COR-L47 (cell line): ENCODE data around the gene MYRF.

Experiments
- DNase-seq: peaks from one replicate; lab custom pipeline; 2025; lab: John Stamatoyannopoulos, UW

MYRF gene

DNA sequence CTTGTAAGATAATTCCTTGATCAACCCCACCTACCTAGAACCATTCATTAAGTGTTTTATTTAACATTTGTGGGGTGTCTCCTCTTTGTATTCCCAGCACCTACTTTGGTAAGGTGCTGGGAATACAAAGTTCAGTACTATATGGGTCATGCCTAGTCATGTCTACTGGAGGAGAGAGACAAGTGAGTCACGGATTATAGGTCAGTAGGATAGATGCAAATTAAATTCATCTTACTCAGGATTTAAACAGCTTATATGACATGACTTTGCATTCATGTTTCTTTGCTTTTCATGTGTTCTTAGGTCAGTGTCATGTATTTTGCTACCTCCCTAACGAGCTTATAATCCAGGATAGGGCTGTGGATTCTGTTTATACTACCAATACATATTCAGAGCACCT is 67.7 kb downstream of the MYRF start:
- DNase-seq, result no peak

DNA sequence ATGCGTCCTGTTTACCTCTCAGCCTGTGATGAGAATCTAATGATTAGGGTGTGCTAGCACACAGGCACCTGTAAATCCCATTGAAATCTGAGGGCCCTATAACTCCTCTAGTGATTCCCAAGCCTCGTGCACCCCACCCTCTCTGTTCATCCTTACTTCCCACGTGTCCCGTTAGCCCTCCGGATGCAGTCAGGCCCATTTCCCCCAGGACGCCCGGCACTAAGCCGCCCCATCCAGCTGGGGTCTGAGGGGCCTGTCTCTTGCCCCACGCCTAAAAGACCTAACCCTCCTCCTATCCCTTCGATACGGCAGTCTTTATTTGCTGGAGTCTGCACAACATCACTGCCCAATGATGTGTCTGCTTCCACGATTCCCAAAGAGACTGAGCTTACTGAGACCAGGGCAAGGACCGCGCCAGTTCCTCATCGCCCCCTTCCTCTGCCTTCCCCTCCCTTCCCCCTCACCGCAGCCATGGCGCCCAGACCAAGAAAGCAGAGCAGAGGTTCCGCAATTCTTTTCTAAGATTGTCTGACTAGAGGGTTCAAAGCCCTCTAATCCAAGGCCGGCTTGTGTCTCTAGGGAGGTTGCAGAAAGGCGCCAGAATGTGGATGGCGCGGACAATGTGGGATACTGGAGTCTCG is 74.6 kb downstream of the MYRF start:
- no peak for DNase-seq

DNA sequence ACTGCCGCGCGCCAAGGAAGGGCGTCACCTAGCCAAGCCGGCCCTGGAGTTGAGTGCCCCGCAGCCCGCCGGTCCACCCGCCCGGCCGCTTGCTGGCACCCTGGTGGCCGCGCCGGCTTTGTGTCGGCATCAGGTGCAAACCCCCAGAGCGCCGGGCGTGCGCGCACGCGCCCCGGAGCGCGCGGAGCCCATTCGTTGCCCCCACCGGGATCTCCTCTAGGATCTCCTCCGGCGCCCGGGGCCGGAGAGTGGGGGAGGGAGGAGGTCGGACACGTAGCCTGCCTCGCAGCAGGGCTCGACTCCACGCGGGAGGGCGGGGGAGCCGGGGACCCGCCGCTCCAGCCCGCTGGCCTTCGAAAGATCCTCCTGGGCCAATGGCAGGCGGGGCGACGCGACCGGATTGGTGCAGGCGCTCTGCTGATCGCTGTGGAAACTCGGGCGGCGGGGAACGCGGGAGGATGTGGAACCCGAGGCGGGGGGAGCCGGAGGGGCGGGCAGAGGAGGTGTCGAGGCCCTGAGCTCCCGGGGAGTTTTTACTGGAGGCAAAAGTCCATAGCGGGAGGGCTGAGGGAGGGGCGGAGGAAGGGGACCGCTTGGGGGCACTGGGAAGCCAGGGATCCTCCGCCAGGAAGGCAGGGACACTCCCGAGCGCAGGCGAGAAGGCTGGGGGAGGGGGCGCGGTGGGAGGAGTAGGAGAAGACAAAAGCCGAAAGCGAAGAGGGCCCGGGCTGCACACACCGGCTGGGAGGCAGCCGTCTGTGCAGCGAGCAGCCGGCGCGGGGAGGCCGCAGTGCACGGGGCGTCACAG is 75.3 kb downstream of the MYRF start, which contains the start of gene FADS2:
Gene FADS2 (plus strand): TSS at position 730 of the 808 bp plus-strand sequence. CDS start 91 bp downstream, outside the sequence.
- peak; percentile 99 for DNase-seq

DNA sequence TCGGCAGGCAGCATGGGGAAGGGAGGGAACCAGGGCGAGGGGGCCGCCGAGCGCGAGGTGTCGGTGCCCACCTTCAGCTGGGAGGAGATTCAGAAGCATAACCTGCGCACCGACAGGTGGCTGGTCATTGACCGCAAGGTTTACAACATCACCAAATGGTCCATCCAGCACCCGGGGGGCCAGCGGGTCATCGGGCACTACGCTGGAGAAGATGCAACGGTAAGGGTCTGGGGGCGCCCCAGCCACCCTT is 75.9 kb downstream of the MYRF start:
- DNase-seq, result no peak

DNA sequence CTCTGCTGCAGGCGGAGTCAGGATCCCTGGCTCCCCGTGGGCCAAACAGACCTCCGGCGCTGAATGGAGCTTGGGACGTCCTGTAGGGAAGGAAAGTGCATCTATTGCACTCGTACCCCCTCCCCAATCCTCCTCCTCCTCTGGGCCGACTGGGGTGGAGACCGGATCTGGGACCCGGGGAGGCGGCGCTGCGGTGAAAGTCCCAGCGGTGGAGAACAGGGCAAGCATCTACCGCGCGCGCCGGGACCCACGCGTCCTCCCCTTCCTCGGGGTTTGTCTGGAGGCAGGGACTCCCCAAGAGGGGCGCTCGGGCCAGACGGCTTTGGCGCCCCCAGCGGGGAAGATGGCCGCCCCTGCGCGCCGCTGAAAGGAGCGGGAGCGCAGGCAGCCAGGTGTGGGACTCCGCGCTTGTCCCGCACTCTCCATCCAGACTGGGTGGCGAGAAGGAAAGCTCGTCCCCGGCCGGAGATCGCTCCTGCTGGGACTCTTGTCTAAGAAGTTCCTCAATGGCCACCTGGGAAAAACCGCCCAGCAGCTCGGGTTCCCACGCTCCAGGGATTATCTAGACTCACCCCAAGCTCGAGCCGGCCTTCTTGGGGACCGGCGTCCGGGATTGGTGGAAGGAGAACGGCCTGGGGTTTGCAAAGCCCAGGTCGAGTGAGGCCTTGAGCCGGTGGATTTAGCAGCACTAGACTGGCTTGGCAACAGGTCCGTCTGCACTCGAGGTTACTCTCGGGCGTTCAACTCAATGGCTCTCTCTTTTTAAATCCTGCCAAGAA is 76.4 kb downstream of the MYRF start:
- DNase-seq, result peak; percentile 53

DNA sequence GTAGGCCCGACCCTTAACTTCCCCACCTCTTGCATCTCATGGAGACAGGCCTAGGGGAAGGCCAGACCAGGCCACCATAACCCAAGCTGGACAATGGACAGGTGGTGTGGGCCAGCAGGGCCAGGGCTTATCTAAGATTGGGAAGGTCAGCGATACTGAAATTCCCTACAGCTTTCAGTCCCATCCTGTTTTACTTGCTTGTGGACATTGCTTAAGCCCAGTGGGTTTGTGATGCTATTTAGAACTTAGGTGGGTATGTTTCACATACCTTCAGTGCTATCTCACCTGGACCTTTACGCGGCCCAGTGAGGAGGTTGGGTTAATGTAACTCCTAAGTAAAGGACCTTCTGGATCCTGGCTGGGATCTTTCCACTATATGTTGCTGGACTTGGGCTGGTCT is 77.4 kb downstream of the MYRF start:
- no peak for DNase-seq

- DNase-seq, result no peak
These were observed 78.0 kb downstream of the MYRF start for GRCh38 chr11:61830237-61831105.

GRCh38 chr11:61832207-61832606 is 79.8 kb downstream of the MYRF start:
- no peak for DNase-seq

DNA sequence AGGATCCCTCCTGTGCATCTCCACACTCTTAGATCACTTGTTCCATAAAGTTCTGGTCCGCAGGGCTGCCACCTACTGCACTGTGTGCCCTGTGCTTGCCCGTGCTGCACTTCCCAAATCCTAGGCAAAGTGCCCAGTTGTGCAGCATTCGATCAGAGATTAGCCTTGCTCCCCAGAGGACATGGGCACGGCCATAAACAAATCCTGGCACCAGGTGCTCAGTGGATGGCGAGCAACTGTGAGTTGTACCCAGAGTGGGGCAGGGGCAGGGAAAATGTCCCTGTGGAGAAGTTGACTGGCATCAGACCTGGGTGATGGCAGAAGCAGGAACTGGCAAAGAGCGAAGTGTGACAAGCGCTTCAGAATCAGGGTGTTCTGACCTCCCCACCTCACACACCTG is 80.3 kb downstream of the MYRF start:
- no peak for DNase-seq

- DNase-seq, result no peak
These were observed 81.0 kb downstream of the MYRF start for GRCh38 chr11:61833471-61833870.

GRCh38 chr11:61833926-61834277 is 81.5 kb downstream of the MYRF start:
- no peak for DNase-seq

DNA sequence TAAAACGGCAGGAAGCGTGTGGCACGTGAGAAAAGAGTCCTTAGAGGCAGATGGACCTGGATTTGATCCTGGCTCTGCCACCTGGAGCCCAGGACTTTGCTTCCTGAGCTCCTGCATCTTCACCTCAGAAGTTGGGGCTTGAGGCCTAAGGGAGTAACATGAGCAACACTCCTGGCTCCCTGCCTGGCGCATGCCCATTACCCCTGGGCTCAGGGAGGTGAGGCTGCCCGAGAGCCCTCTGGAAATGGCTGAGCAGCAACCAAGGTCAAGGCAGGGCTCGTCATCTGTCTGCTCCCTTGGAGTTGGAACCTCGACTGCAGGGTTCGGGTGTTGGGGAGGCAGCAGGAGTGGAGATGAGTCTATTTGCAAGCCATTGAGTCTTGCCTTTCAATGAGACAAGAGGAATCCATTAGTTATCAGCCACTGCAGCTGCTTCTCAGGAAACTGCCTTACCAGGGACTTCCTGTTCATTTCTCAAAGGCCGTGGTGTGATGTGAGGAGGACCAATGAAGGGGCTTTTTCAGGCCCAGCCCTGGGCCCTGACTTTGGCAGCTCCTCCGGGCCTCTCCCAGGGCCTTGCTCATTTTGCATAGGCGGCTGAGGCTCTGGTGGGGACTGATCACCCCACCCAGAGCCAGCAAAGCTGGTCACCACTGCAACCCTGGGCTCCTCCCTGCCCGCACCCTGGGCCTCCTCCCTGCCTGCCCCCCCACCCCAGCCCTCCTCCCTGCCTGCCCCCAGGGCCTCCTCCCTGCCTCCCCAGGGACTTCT is 82.0 kb downstream of the MYRF start:
- DNase-seq, result no peak

DNA sequence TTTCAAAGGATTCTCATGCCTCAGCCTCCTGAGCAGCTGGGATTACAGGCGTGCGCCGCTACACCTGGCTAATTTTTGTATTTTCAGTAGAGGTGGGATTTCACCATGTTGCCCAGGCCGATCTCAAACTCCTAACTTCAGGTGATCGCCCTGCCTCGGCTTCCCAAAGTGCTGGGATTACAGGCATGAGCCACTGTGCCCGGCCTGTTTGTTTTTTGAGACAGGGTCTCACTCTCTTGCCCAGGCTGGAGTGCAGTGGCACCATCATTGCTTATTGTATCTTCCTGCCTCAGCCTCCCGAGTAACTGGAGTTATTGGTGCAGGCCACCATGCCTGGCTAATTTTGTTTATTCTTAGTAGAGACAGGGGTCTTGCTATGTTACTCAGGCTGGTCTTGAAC is 83.8 kb downstream of the MYRF start:
- DNase-seq, result no peak

DNA sequence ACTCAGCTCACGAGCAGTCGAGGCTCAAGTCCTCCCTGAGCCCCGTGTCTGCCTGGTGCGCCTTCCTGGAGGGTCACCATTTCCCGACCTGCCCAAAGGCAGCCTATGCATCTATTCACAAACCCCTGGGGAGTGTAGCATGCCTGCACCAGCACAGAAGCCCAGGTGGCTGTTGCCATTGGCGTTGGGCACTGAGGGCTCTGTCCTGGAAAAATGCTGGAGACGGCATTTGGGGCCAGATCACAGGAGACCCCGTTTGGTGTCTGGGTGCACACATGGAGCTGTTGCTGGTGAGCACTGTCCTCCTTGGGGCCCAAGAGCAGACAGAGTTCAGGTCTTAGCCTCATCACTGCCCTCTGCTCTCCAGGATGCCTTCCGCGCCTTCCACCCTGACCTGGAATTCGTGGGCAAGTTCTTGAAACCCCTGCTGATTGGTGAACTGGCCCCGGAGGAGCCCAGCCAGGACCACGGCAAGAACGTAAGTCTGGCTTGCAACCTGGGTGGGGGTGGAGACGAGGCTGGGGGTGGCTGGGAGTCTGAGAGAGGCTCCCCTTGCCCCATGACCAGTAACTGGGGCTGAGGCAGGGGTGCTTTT is 85.1 kb downstream of the MYRF start:
- no peak for DNase-seq
